NB4 (cell line): Measurements from ENCODE around the gene KCNG3.

Experiments
- MYC ChIP-seq: IDR thresholded peaks from 2 replicates; pipeline ENCODE4 v1.6.1; 2011; ENCODE audit warnings: low read depth, low read length
- POLR2A ChIP-seq: IDR thresholded peaks from 2 replicates; pipeline ENCODE4 v1.6.1; 2011; ENCODE audit warnings: mild to moderate bottlenecking; ENCODE audit not compliant: insufficient read length; ENCODE audit errors: extremely low read depth
- TF ChIP-seq, protein P1 (sequence below): IDR thresholded peaks from one replicate; pipeline ENCODE4 v1.5.1; 2012; ENCODE audit warnings: low read depth, low read length
- TF ChIP-seq, protein P2 (sequence below): IDR thresholded peaks from 2 replicates; pipeline ENCODE4 v1.6.1; 2011; ENCODE audit warnings: low read depth, low read length

DNA sequence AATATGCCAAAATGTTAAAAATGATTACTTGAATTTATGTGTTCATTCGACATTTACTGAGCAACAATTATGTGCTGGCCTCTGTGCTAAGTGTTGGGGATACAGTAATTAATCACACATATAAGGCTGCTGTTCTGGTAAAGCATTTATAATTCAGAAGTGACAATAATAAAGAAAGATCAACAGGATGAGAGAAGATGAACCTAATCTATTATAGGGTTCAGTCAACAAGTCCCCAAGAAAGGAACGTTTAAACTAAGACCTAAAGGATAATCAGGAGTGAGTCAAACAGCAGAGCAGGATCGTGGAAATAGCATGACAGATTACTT, 72.7 kb downstream of the KCNG3 start:
- TF ChIP-seq, protein P1, sequence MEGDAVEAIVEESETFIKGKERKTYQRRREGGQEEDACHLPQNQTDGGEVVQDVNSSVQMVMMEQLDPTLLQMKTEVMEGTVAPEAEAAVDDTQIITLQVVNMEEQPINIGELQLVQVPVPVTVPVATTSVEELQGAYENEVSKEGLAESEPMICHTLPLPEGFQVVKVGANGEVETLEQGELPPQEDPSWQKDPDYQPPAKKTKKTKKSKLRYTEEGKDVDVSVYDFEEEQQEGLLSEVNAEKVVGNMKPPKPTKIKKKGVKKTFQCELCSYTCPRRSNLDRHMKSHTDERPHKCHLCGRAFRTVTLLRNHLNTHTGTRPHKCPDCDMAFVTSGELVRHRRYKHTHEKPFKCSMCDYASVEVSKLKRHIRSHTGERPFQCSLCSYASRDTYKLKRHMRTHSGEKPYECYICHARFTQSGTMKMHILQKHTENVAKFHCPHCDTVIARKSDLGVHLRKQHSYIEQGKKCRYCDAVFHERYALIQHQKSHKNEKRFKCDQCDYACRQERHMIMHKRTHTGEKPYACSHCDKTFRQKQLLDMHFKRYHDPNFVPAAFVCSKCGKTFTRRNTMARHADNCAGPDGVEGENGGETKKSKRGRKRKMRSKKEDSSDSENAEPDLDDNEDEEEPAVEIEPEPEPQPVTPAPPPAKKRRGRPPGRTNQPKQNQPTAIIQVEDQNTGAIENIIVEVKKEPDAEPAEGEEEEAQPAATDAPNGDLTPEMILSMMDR, result no peak
- no peak for TF ChIP-seq POLR2A
- TF ChIP-seq, protein P2, sequence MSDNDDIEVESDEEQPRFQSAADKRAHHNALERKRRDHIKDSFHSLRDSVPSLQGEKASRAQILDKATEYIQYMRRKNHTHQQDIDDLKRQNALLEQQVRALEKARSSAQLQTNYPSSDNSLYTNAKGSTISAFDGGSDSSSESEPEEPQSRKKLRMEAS, result no peak
- TF ChIP-seq MYC, result no peak
